B cell (primary cell): ENCODE results near the gene LEMD1. TPM values are rescaled to one million over a fixed set of nuclear protein-coding genes. Genes with fewer than 3 reads are reported as not detected.

Experiments
- ATAC-seq: fragments of 200-7000 bp; cut with Tn5 transposase; one replicate; pipeline ENCODE4 v1.10.0; 2021; ENCODE audit warnings: low read depth, mild to moderate bottlenecking, moderate number of reproducible peaks, moderate library complexity
- CTCF ChIA-PET: fragments of 350-600 bp; sonication (Branson Sonifier 250); formaldehyde crosslinking; loops from one replicate; lab custom pipeline; 2021; ENCODE audit warnings: antibody characterized with exemption, inconsistent platforms; lab: Charles Lee
- POLR2A ChIA-PET: fragments of 350-600 bp; sonication (Branson Sonifier 250); formaldehyde crosslinking; loops from one replicate; lab custom pipeline; 2021; ENCODE audit warnings: antibody characterized with exemption; lab: Charles Lee
- DNase-seq: peaks from one replicate; pipeline ENCODE4 v3.0.0; 2013
- H2AFZ ChIP-seq: 2 replicates; pipeline ENCODE4 v1.6.1; 2012; ENCODE audit warnings: mild to moderate bottlenecking, low read depth, low read length; ENCODE audit not compliant: insufficient read depth, poor library complexity, severe bottlenecking
- H3K27ac ChIP-seq, 2 donors: 1 replicate in 1 of 2; 2 replicates in 1 of 2; pipeline ENCODE4 v1.5.1; 2012 to 2013; ENCODE audit warnings: low read length in 2 of 2, mild to moderate bottlenecking in 2 of 2, moderate library complexity in 1 of 2
- H3K27me3 ChIP-seq, 4 experiments: fragments of 200-600 bp in 1 of 4; sonication (generic) in 1 of 4; replicated peaks in 1 of 4; 1 replicate in 2 of 4; 2 replicates in 2 of 4; pipeline versions ENCODE4 v1.6.1 to v1.7.0; 2013 to 2016; ENCODE audit warnings: low read length in 3 of 4, mild to moderate bottlenecking in 2 of 4, mixed read lengths in 1 of 4, moderate library complexity in 1 of 4; ENCODE audit not compliant: insufficient read depth in 4 of 4, control insufficient read depth in 3 of 4; ENCODE audit errors: control extremely low read depth in 1 of 4
- H3K36me3 ChIP-seq, 2 experiments: replicated peaks in 1 of 2; 1 replicate in 1 of 2; 2 replicates in 1 of 2; pipeline versions ENCODE4 v1.6.1 to v1.7.1; 2013; ENCODE audit warnings: low read length in 1 of 2; ENCODE audit not compliant: insufficient read depth in 2 of 2, control insufficient read depth in 1 of 2; ENCODE audit errors: control extremely low read depth in 1 of 2, extremely low read depth in 1 of 2
- H3K4me1 ChIP-seq, 2 donors: fragments of 200-600 bp in 1 of 2; sonication (generic) in 1 of 2; 1 replicate in 1 of 2; 2 replicates in 1 of 2; pipeline versions ENCODE4 v1.5.1 to v1.6.1; 2013 to 2017; ENCODE audit warnings: low read length in 2 of 2; ENCODE audit not compliant: control insufficient read depth in 2 of 2, insufficient read depth in 2 of 2
- H3K4me2 ChIP-seq: replicated peaks from 2 replicates; pipeline ENCODE3; 2012; ENCODE audit warnings: mild to moderate bottlenecking, low read depth, low read length; ENCODE audit not compliant: poor library complexity, severe bottlenecking
- H3K4me3 ChIP-seq, 5 experiments: fragments of 200-600 bp in 1 of 5; sonication (generic) in 1 of 5; 1 replicate in 3 of 5; 2 replicates in 2 of 5; pipeline versions ENCODE4 v1.5.1 to v1.7.0; 2011 to 2016; ENCODE audit warnings: low read length in 4 of 5, mild to moderate bottlenecking in 4 of 5, low read depth in 2 of 5, control low read depth in 1 of 5, moderate library complexity in 1 of 5; ENCODE audit not compliant: insufficient read depth in 1 of 5; ENCODE audit errors: control extremely low read depth in 1 of 5, extremely low read depth in 1 of 5
- H3K79me2 ChIP-seq: fragments of 200-600 bp; sonication (generic); one replicate; pipeline ENCODE4 v1.6.0; 2016; ENCODE audit warnings: low read length; ENCODE audit not compliant: control insufficient read depth, insufficient read depth
- H3K9ac ChIP-seq: fragments of 200-600 bp; sonication (generic); 2 replicates; pipeline ENCODE4 v1.6.1; 2017; ENCODE audit warnings: mild to moderate bottlenecking, low read length, moderate library complexity
- H3K9me3 ChIP-seq, 3 donors: one replicate each; pipeline versions ENCODE4 v1.6.1 to v1.7.1; 2013; ENCODE audit warnings: low read length in 2 of 3; ENCODE audit not compliant: control insufficient read depth in 2 of 3, insufficient read depth in 1 of 3; ENCODE audit errors: control extremely low read depth in 1 of 3
- H4K20me1 ChIP-seq: 2 replicates; pipeline ENCODE4 v1.6.0; 2012; ENCODE audit warnings: mild to moderate bottlenecking, low read length; ENCODE audit not compliant: insufficient read depth, control insufficient read depth, poor library complexity, severe bottlenecking
- H3K27ac Mint-ChIP-seq: one replicate; pipeline ENCODE4 v1.8.0; 2021; ENCODE audit warnings: mixed read lengths
- H3K27me3 Mint-ChIP-seq: one replicate; pipeline ENCODE4 v1.8.0; 2021; ENCODE audit warnings: mixed read lengths
- H3K4me1 Mint-ChIP-seq: one replicate; pipeline ENCODE4 v1.8.0; 2021; ENCODE audit warnings: mixed read lengths
- H3K4me3 Mint-ChIP-seq: one replicate; pipeline ENCODE4 v1.8.0; 2021; ENCODE audit warnings: mixed read lengths
- H3K9me3 Mint-ChIP-seq: one replicate; pipeline ENCODE4 v1.8.0; 2022; ENCODE audit warnings: mixed read lengths; ENCODE audit not compliant: insufficient read depth
- EZH2 ChIP-seq: IDR thresholded peaks from 2 replicates; pipeline ENCODE4 v1.6.1; 2012; ENCODE audit warnings: borderline replicate concordance, low read depth, mild to moderate bottlenecking, moderate library complexity, low read length; ENCODE audit not compliant: insufficient read depth, poor library complexity, severe bottlenecking
- WGBS: methylation state at CpG from one replicate; pipeline ENCODE4 v1.1.5; 2013; ENCODE audit warnings: missing lambda C conversion rate; ENCODE audit not compliant: insufficient coverage; 5-methylcytosine and 5-hydroxymethylcytosine counted together
- intact Hi-C: fragments of 100-400 bp; cut with micrococcal nuclease; formaldehyde crosslinking; loops from one replicate; pipeline ENCODE4 v1.10.0; 2022
- polyA plus RNA-seq: library from polyadenylated mRNA; depleted of rRNA; stranded (reverse); fragments of >200 nt; gene quantifications from 2 replicates; pipeline ENCODE4 v1.2.3, GENCODE V29; 2012
- total RNA-seq, 2 donors: library from RNA; stranded (reverse); fragments of 120-200 nt in 1 of 2; gene quantifications; 1 replicate in 1 of 2; 2 replicates in 1 of 2; pipeline versions ENCODE4 v1.2.3 to v1.2.4, GENCODE V29; 2013 to 2022
- TF ChIP-seq, protein P1 (sequence below): fragments of 200-600 bp; IDR thresholded peaks from one replicate; pipeline ENCODE4 v1.8.0; 2022; ENCODE audit warnings: antibody characterized with exemption, mild to moderate bottlenecking

The LEMD1 gene
- total and polyA plus RNA-seq, 2 donors (not counting 1 experiment from before 2014, with no cell fraction given): 0.57 TPM; not detected in 1

DNA sequence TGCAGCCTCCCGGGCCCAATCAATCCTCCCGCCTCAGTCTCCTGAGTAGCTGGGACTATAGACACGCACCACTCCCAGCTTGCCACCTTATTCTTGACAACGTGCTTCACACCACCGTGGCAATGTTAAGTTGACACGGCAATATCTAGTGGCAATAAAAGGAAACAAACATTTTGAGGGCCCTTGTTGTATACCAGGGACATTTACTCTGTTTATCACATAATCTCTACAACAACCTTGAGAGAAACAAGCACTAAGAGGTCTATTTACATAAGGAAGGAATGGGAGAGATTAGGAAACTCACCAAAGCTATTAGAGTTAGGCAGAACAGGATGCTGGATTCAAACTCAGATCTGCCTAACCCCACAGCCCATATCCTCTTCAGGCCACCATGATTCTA is 68.2 kb downstream of the LEMD1 start:
- peaks cover 0 to 4% (median 0%) of the 10 kb centered on the region in 4 experiments for H3K27me3 ChIP-seq
- no peaks in the 10 kb centered on the region for H4K20me1 ChIP-seq
- DNase-seq (no peak), ATAC-seq (no peak)
- ChIA-PET CTCF (interaction anchor here (0.7 to 6.0 kb wide), 55 partner anchors 7 to 324 kb away, joined by 3 to 115 read pairs (median 5); partner anchors contain the start of genes BLACAT1 and NUAK2), POLR2A (interaction anchor here (1.3 kb wide), 1 partner anchor 132 kb away, joined by 5 read pairs; no protein-coding TSS in a partner anchor)
- no peaks in the 10 kb centered on the region for H3K79me2 ChIP-seq
- peaks cover 36% of the 10 kb centered on the region for H3K4me1 Mint-ChIP-seq
- H3K4me1 ChIP-seq: peaks cover 23 to 28% of the 10 kb centered on the region in 2 donors
- no peak overlapping the region for H3K4me3 Mint-ChIP-seq
- H3K4me2 ChIP-seq: no peak overlapping the region
- H3K9me3 Mint-ChIP-seq: no peaks in the 10 kb centered on the region
- H3K9ac ChIP-seq: no peak overlapping the region
- H3K9me3 ChIP-seq: peaks cover 0 to 6% (median 0%) of the 10 kb centered on the region in 3 donors
- H2AFZ ChIP-seq: no peak overlapping the region
- no peak for TF ChIP-seq EZH2
- TF ChIP-seq, protein P1, sequence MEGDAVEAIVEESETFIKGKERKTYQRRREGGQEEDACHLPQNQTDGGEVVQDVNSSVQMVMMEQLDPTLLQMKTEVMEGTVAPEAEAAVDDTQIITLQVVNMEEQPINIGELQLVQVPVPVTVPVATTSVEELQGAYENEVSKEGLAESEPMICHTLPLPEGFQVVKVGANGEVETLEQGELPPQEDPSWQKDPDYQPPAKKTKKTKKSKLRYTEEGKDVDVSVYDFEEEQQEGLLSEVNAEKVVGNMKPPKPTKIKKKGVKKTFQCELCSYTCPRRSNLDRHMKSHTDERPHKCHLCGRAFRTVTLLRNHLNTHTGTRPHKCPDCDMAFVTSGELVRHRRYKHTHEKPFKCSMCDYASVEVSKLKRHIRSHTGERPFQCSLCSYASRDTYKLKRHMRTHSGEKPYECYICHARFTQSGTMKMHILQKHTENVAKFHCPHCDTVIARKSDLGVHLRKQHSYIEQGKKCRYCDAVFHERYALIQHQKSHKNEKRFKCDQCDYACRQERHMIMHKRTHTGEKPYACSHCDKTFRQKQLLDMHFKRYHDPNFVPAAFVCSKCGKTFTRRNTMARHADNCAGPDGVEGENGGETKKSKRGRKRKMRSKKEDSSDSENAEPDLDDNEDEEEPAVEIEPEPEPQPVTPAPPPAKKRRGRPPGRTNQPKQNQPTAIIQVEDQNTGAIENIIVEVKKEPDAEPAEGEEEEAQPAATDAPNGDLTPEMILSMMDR: no peak
- H3K27ac ChIP-seq: no peak overlapping the region
- intact Hi-C loops: loop anchor here (1.0 to 2.0 kb wide), 6 partner anchors 19 to 304 kb away; no protein-coding TSS in a partner anchor
- H3K27ac Mint-ChIP-seq: no peak overlapping the region
- 92% methylated on average over 4 of the region's 6 CpGs for WGBS
- H3K4me3 ChIP-seq: no peak overlapping the region
- H3K27me3 Mint-ChIP-seq: peaks cover 16% of the 10 kb centered on the region
- no peaks in the 10 kb centered on the region for H3K36me3 ChIP-seq

DNA sequence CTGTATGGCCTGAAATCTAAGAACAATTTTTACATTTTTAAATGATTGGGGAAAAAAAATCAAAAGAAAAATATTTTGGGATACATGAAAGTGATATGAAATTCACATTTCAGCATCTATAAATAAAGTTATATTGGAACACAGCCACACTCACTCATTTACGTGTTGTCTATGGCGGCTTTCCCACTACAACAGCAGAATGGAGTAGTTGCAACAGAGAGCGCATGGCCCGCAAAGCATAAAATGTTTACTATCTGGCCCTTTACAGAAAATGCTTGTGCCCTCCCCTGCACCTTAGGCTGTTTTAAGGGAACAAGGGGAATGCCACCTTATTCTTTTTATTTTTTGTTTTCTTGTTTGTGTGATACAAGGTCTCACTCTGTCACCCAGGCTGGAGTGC is 68.7 kb downstream of the LEMD1 start:
- CTCF ChIA-PET: interaction anchor here (0.8 to 6.0 kb wide), 20 partner anchors 11 to 302 kb away, joined by 3 to 115 read pairs (median 8); partner anchors contain the start of gene NUAK2

More for the DNA sequence above, 68.7 kb downstream of the LEMD1 start:
- Mint-ChIP-seq H3K27ac (no peak overlapping the region), H3K9me3 (no peaks in the 10 kb centered on the region), H3K27me3 (peaks cover 15% of the 10 kb centered on the region), H3K4me1 (peaks cover 40% of the 10 kb centered on the region), H3K4me3 (no peak overlapping the region)
- no peak for ATAC-seq
- intact Hi-C loops: no loop called here
- peaks cover 0 to 6% (median 0%) of the 10 kb centered on the region in 3 donors for H3K9me3 ChIP-seq
- H3K36me3 ChIP-seq: no peaks in the 10 kb centered on the region
- no peak overlapping the region for H3K27ac ChIP-seq
- H4K20me1 ChIP-seq: no peaks in the 10 kb centered on the region
- DNase-seq: no peak
- no CpG with 5 or more reads among the region's 4 CpGs for WGBS
- POLR2A ChIA-PET: no interaction called here
- peaks cover 0 to 4% (median 0%) of the 10 kb centered on the region in 4 experiments for H3K27me3 ChIP-seq
- H3K4me3 ChIP-seq: no peak overlapping the region
- no peak overlapping the region for H3K4me2 ChIP-seq
- no peak overlapping the region for H3K9ac ChIP-seq
- no peak for TF ChIP-seq EZH2
- TF ChIP-seq, protein P1: no peak
- peaks cover 28 to 32% of the 10 kb centered on the region in 2 donors for H3K4me1 ChIP-seq
- no peak overlapping the region for H2AFZ ChIP-seq
- no peaks in the 10 kb centered on the region for H3K79me2 ChIP-seq
